Activated T-cell treated with anti-CD3 and anti-CD28 coated beads for 48 hours (primary cell): ENCODE results near the gene MED23.

Source experiments
- DNase-seq: peaks from one replicate; pipeline ENCODE4 v3.0.0-alpha.2; 2020; ENCODE audit warnings: low read depth

Gene MED23, protein sequence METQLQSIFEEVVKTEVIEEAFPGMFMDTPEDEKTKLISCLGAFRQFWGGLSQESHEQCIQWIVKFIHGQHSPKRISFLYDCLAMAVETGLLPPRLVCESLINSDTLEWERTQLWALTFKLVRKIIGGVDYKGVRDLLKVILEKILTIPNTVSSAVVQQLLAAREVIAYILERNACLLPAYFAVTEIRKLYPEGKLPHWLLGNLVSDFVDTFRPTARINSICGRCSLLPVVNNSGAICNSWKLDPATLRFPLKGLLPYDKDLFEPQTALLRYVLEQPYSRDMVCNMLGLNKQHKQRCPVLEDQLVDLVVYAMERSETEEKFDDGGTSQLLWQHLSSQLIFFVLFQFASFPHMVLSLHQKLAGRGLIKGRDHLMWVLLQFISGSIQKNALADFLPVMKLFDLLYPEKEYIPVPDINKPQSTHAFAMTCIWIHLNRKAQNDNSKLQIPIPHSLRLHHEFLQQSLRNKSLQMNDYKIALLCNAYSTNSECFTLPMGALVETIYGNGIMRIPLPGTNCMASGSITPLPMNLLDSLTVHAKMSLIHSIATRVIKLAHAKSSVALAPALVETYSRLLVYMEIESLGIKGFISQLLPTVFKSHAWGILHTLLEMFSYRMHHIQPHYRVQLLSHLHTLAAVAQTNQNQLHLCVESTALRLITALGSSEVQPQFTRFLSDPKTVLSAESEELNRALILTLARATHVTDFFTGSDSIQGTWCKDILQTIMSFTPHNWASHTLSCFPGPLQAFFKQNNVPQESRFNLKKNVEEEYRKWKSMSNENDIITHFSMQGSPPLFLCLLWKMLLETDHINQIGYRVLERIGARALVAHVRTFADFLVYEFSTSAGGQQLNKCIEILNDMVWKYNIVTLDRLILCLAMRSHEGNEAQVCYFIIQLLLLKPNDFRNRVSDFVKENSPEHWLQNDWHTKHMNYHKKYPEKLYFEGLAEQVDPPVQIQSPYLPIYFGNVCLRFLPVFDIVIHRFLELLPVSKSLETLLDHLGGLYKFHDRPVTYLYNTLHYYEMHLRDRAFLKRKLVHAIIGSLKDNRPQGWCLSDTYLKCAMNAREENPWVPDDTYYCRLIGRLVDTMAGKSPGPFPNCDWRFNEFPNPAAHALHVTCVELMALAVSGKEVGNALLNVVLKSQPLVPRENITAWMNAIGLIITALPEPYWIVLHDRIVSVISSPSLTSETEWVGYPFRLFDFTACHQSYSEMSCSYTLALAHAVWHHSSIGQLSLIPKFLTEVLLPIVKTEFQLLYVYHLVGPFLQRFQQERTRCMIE (N-terminal part only)

GRCh38 chr6:131627724-131628682, at the start of gene MED23:
Gene MED23, minus strand, starts transcription at chr6:131628242. Its CDS starts 193 bp downstream, at chr6:131628049.
- DNase-seq = peak; percentile 95

DNA sequence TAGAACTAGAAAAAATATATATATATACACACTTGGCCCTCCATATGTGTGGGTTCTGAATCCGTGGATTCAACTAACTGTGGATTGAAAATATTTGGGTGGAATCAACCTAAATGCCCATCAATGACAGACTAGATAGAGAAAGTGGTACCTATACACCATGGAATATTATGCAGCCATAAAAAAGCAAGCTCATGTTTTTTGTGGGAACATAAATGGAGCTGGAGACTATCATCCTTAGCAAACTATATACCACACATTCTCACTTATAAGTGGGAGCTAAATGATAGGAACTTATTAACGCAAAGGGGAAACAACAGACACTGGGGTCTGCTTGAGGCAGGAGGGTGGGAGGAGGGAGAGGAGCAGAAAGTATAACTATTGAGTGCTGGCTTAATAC, 45.1 kb upstream of the MED23 start:
- no peak for DNase-seq

GRCh38 chr6:131669891-131670290, 41.8 kb upstream of the MED23 start:
- no peak for DNase-seq

DNA sequence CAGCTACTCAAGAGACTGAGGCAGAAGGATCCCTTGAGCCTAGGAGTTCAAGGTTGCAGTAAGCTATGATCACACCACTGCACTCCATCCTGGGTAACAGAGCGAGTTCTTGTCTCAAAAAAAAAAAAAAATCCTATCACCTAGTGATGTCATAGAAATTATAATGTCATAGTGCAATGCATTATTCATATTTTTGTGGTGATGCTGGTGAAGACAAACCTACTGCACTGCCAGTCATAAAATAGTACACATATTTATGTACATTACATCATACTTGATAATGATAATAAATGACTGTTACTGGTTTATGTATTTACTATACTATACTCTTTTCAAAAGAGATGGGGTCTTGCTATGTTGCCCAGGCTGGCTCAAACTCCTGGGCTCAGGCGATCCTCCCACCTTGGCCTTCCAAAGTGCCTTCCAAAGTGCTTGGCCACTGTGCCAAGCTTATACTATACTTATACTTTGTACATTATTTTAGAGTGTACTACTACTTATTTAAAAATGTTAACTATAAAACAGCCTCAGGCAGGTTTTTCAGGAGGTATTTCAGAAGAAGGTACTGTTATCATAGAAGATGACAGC, 35.6 kb upstream of the MED23 start:
- DNase-seq = no peak

GRCh38 chr6:131660195-131660594, 32.2 kb upstream of the MED23 start:
- DNase-seq = no peak

- no peak for DNase-seq
These were observed 30.2 kb upstream of the MED23 start for GRCh38 chr6:131658287-131658686.

DNA sequence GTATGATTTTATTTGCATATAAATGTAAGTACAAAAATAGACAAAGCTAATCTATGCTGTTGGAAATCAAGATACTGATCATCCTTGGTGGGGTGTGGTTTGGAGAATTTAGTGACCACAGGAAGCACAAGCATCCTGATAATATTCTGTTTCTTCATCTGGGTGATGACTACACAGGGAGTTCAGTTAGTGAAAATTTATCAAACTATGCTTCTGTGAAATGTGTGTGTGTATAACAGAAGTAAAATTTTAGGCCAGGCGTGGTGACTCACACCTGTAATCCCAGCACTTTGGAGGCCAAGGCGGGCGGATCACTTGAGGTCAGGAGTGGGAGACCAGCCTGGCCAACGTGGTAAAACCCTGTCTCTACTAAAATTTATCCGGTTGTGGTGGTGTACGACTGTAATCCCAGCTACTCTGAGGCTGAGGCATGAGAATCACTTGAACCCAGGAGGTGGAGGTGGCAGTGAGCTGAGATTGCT, 29.6 kb upstream of the MED23 start:
- no peak for DNase-seq

DNA sequence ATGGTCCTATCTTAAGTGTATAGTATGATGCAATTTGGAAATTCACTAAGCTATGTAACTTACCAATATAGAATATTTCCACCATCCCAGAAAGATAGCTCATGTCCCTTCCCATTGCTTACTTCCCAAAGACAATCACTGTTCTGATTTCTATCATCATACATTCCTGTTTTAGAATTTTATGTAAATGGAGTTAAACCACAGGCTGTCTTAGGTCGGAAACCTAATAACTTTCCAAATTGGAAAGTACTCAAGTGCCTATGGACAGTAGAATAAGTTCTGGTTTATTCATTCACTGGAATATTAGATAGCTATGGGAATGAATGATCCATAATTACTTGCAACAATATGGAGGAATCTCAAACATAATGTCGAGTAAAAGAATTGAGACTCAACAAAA, 29.2 kb upstream of the MED23 start:
- DNase-seq = no peak

DNA sequence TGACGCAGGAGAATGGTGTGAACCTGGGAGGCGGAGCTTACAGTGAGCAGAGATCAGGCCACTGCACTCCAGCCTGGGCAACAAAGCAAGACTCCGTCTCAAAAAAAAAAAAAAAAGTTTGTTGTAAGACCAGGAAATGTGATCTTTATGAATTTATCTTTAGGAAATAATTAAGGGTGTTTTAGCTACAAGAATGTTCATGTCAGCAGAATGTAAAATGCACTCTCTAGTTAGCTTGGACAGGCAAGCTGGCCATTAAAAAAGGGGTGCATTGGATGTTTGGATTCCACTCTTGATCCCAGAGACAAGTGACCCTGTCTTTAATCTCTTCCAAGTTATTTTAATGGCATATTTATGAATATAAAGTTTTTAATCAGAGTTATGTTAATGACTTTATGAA, 28.6 kb upstream of the MED23 start:
- no peak for DNase-seq

DNA sequence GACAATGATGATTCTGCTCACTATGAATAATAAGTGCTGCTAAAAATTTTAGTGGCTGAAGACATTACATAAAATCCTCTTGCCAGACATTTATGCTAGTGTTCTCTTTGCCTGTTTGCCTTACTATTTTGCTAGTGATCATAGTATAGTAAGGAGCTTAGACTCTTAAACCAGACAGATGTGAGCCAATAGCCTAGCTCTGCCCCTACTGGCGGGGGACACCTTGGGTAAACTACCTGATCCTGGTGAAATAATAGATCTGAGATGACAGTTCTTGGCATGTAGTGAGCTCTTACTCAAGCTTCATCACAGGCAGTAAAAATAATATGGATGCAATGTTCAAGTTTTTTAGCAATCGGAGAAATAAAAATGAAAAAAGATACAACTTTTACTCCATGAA, 27.9 kb upstream of the MED23 start:
- no peak for DNase-seq

DNA sequence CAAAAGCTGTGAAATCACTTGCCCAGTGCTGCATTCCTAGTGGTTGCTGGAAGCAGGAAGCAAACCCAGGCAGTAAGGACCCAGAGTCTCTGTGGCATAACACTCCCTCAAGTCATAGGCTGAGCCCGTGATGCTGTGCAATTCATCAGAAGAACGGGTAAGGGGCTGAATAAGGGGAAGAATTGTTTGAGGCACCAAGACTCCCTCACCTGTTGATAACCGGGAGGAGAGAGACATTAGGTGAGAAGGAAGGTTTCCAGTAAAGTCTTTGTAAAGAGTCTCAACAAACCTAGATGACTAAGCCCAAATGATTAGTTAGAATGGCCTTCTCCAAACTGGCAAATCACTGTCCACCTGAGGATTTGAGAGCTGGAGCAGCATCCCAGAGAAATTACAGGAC, 27.3 kb upstream of the MED23 start:
- no peak for DNase-seq

DNA sequence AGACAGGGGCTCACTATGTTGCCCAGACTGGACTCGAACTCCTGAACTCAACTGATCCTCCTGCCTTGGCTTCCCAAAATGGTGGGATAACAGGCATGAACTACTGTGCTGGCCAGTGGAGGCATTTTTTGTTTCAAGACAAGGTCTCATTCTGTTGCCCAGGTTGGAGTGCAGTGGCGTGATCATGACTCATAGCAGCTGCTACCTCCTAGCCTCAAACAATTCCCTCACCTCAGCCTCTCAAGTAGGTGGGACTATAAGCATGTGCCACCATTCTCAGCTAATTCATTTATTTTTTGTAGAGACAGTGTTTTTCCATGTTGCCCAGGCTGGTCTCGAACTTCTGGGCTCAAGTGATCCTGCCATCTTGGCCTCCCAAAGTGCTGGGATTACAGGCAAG, 26.3 kb upstream of the MED23 start:
- no peak for DNase-seq

GRCh38 chr6:131652472-131652871, 24.4 kb upstream of the MED23 start:
- no peak for DNase-seq

DNA sequence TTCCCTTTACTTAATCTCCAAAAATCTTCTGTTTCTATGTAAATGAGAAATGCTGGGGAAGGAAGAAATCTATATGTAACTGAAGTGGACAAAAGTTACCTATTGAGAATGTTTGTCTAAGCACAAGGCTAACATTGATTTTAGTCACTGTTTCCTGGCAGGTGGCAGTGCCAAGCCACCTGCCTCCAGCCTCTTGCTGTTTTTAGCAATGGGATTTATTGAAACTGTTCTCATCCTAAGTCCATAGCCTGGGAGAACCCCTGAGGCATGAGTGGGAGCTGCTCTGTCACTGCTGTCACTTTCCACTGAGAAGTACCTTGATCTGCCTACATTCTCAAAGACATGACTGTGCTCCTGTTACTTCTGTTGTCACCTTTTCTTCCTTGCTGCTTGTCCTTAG, 23.7 kb upstream of the MED23 start:
- DNase-seq = no peak

DNA sequence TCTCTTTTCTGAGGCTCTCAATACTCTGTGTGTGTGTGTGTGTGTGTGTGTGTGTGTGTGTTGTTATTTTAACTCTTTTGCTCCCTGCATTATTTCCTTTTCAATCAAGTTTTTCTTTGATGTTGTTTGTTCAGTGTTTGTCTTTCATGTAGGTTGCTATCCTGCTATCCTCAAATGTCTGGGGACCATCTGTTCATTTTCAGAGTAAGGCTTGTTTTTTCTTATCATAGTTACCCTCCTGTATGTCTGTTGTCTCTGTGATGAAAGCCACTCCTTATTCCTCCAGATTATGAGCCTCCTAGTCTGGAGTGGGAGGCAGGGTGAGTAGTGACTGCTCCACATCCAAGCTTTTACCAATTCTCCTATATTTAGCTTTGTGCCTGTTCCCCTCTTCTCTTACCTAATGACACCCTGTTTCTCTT, 18.2 kb upstream of the MED23 start:
- DNase-seq = no peak

- DNase-seq = no peak
These were observed 17.8 kb upstream of the MED23 start for GRCh38 chr6:131645846-131646245.

DNA sequence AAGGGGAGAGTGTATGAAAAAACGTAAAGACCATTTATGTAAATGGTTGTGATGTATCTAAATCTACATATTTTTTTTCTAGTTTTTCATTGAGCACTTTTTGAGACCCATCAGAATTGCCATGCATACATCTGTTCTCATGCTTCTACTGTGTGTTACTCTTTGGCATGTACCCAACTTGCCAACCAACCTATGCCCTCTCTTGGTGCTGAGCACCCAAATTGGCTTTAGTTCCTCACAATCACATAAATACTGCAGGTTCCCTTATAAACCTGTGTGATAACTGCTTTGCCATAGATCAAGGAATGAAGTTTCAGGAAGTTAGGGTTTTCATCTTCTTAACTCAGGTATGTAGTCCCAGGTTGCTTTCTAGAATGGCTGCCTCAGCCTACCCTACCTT, 16.9 kb upstream of the MED23 start:
- DNase-seq = no peak

GRCh38 chr6:131643855-131644460, 15.9 kb upstream of the MED23 start:
- no peak for DNase-seq

GRCh38 chr6:131642987-131643611, 15.1 kb upstream of the MED23 start:
- no peak for DNase-seq

DNA sequence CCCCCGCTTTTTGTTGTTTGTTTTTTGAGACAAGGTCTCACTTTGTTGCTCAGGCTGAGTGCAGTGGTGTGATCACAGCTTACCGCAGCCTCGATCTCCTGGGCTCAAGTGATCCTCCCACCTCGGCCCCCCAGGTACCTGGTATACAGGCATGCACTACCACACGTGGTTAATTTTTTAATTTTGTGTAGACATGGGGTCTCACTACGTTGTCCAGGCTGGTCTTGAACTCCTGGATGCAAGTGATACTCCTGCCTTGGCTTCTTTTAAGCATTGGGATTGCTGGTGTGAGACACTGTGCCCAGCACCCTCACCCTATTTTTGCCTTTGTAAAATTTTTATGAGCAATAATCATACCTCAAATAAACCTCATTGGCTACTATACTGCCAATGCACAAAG, 14.5 kb upstream of the MED23 start:
- no peak for DNase-seq
